Measurements from ENCODE around the gene ARFGEF3. TPM values are rescaled to one million over a fixed set of nuclear protein-coding genes. Genes with fewer than 3 reads are reported as not detected.

ARFGEF3 gene
- total and polyA plus RNA-seq, 10 of the 15 experiments (the other 5 are each of a cell fraction or from before 2014, with no cell fraction given): under 0.01 to 0.08 (median 0.02) TPM; not detected in 1

GRCh38 chr6:138275976-138276375 is 114.2 kb downstream of the ARFGEF3 start (continued):
- no peak for TF ChIP-seq CUX1 (IDR thresholded peaks at IDR 0.05; ENCODE audit: insufficient replicate concordance, low read depth, low read length)
- no peak for TF ChIP-seq DPF2 (IDR thresholded peaks at IDR 0.05)
- TF ChIP-seq NFYA (IDR thresholded peaks at IDR 0.05; ENCODE audit: borderline replicate concordance, low read depth, low read length): no peak

DNA sequence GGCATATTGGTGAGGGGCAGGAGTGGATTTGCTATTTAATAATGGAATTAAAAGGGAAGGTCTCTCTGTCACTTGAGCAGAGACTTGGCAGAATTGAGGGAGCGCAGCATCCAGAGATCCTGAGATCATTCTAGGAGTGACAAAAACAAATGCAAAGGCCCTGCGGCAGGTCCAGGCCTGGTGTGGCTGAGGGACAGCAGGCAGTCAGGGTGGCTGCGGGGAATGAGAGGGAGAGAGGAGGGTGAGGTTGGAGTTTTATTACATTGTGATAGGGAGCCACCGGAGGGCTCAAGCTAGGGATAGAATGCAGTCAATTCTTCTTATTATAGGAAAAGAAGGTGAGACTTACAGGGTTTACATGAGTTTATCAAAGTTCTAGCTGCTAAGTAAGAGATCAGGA is 116.1 kb downstream of the ARFGEF3 start:
- 44% methylated on average over 4 of the region's 4 CpGs for WGBS (ENCODE audit: insufficient coverage, insufficient replicate concordance, low lambda C conversion rate, missing lambda C conversion rate)
- DNase-seq (ENCODE audit: low read depth, low spot score): no peak
- ChIA-PET RAD21 (ENCODE audit: unreplicated experiment) (no interaction called here), SMC1A (ENCODE audit: uncharacterized antibody, unreplicated experiment) (no interaction called here), POLR2A (no interaction called here), CTCF (interaction anchor here (0.7 kb wide), 1 partner anchor 448 kb away, joined by 3 read pairs; no protein-coding TSS in a partner anchor)
- Histone ChIP-seq H3K4me2 (ENCODE audit: control insufficient read depth, insufficient read depth) (no peak overlapping the region), H3K27ac (ENCODE audit: control insufficient read depth, insufficient read depth) (no peak overlapping the region), H3K27me3 (replicated peaks in 1 of 2; ENCODE audit: control insufficient read depth in 2 of 2, insufficient read depth in 2 of 2, low read length in 1 of 2) (no peaks in the 10 kb centered on the region), H3K36me3 (ENCODE audit: control insufficient read depth in 2 of 2, insufficient read depth in 2 of 2, low read length in 1 of 2) (no peaks in the 10 kb centered on the region), H3K79me2 (ENCODE audit: control insufficient read depth, insufficient read depth, low read length) (no peaks in the 10 kb centered on the region), H4K20me1 (ENCODE audit: control insufficient read depth, insufficient read depth) (no peaks in the 10 kb centered on the region), H3K4me3 (no peak overlapping the region), H3K9me3 (replicated peaks; ENCODE audit: control insufficient read depth, insufficient read depth, low read length) (no peaks in the 10 kb centered on the region), H3K4me1 (ENCODE audit: control insufficient read depth, insufficient read depth, low read length) (no peaks in the 10 kb centered on the region), H3K9ac (ENCODE audit: control insufficient read depth, insufficient read depth, low read length) (no peak overlapping the region), H2AFZ (ENCODE audit: control insufficient read depth, low read depth, low read length) (no peak overlapping the region)
- intact Hi-C loops (cut with micrococcal nuclease; ENCODE audit: unreplicated experiment): no loop called here
- FAIRE-seq: no peak
- no peak for ATAC-seq
- in situ Hi-C loops (cut with MboI): no loop called here
- BruUV-seq (replicated peaks): no TSS peak
- no peak for TF ChIP-seq ZSCAN29 (IDR thresholded peaks at IDR 0.05)
- no peak for TF ChIP-seq NFIC (IDR thresholded peaks at IDR 0.05; ENCODE audit: low read depth, low read length)
- TF ChIP-seq MTA3 (IDR thresholded peaks at IDR 0.05; ENCODE audit: borderline replicate concordance, low read length): no peak
- TF ChIP-seq NRF1 (conservative IDR thresholded peaks at IDR 0.05; ENCODE audit: low read depth, low read length): no peak
- TF ChIP-seq PAX8 (IDR thresholded peaks at IDR 0.05): no peak
- TF ChIP-seq NFYA (IDR thresholded peaks at IDR 0.05; ENCODE audit: borderline replicate concordance, low read depth, low read length): no peak
- no peak for TF ChIP-seq HDAC2 (IDR thresholded peaks at IDR 0.05)
- TF ChIP-seq, protein P1, sequence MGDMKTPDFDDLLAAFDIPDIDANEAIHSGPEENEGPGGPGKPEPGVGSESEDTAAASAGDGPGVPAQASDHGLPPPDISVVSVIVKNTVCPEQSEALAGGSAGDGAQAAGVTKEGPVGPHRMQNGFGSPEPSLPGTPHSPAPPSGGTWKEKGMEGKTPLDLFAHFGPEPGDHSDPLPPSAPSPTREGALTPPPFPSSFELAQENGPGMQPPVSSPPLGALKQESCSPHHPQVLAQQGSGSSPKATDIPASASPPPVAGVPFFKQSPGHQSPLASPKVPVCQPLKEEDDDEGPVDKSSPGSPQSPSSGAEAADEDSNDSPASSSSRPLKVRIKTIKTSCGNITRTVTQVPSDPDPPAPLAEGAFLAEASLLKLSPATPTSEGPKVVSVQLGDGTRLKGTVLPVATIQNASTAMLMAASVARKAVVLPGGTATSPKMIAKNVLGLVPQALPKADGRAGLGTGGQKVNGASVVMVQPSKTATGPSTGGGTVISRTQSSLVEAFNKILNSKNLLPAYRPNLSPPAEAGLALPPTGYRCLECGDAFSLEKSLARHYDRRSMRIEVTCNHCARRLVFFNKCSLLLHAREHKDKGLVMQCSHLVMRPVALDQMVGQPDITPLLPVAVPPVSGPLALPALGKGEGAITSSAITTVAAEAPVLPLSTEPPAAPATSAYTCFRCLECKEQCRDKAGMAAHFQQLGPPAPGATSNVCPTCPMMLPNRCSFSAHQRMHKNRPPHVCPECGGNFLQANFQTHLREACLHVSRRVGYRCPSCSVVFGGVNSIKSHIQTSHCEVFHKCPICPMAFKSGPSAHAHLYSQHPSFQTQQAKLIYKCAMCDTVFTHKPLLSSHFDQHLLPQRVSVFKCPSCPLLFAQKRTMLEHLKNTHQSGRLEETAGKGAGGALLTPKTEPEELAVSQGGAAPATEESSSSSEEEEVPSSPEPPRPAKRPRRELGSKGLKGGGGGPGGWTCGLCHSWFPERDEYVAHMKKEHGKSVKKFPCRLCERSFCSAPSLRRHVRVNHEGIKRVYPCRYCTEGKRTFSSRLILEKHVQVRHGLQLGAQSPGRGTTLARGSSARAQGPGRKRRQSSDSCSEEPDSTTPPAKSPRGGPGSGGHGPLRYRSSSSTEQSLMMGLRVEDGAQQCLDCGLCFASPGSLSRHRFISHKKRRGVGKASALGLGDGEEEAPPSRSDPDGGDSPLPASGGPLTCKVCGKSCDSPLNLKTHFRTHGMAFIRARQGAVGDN (IDR thresholded peaks at IDR 0.05): no peak
- TF ChIP-seq IRF5 (IDR thresholded peaks at IDR 0.05; ENCODE audit: borderline replicate concordance): no peak

Measured in GM12878 (cell line).